HG03103 (cell line): ENCODE data around the gene CRELD1.

ENCODE experiments used
- ATAC-seq: cut with Tn5 transposase; IDR thresholded peaks from one replicate; pipeline ENCODE4 v1.9.1; 2021; ENCODE audit warnings: low read depth; ENCODE audit not compliant: unreplicated experiment

CRELD1 gene

GRCh38 chr3:9951962-9952805, 18.6 kb downstream of the CRELD1 start, which contains the start of gene PRRT3:
TSS of gene PRRT3 (minus strand) at chr3:9952408. CDS start at chr3:9950115, 2,293 bp downstream.
- peak; percentile 53 for ATAC-seq

- ATAC-seq: no peak
Observed at GRCh38 chr3:9955067-9955502, 21.5 kb downstream of the CRELD1 start.

- ATAC-seq: no peak
Observed at GRCh38 chr3:9955611-9956352, 22.1 kb downstream of the CRELD1 start.

- ATAC-seq: no peak
Observed at GRCh38 chr3:9957214-9957613, 23.6 kb downstream of the CRELD1 start.

GRCh38 chr3:9965200-9965875, 31.7 kb downstream of the CRELD1 start:
- ATAC-seq: no peak

- ATAC-seq: no peak
Observed at GRCh38 chr3:9966841-9967240, 33.2 kb downstream of the CRELD1 start.

- ATAC-seq: no peak
Observed at GRCh38 chr3:9969632-9970019, 36.0 kb downstream of the CRELD1 start.

- no peak for ATAC-seq
Observed at GRCh38 chr3:9970020-9970652, 36.5 kb downstream of the CRELD1 start.

- no peak for ATAC-seq
Observed at GRCh38 chr3:9976721-9977709, 43.4 kb downstream of the CRELD1 start.

- no peak for ATAC-seq
Observed at GRCh38 chr3:9978710-9979305, 45.2 kb downstream of the CRELD1 start.

- no peak for ATAC-seq
Observed at GRCh38 chr3:9980251-9980650, 46.6 kb downstream of the CRELD1 start.

GRCh38 chr3:9986230-9986725, 52.6 kb downstream of the CRELD1 start:
- peak; percentile 29 for ATAC-seq

GRCh38 chr3:9994086-9994844, 60.6 kb downstream of the CRELD1 start:
- ATAC-seq: no peak
